Panc1 (cell line): ENCODE results near the gene SLC27A3. TPM values are rescaled to one million over a fixed set of nuclear protein-coding genes. Genes with fewer than 3 reads are reported as not detected.

ENCODE experiments used
- ATAC-seq: fragments of 200-7000 bp; cut with Tn5 transposase; 2 replicates; pipeline ENCODE4 v1.9.1; 2020; ENCODE audit warnings: mild to moderate bottlenecking, moderate library complexity
- BruUV-seq: library from RNA; stranded (reverse); fragments of 400-500 nt; replicated peaks from 2 replicates; lab custom pipeline; 2021; lab: Mats Ljungman, UMichigan
- CTCF ChIA-PET: fragments of 300-600 bp; sonication (Branson Sonifier 250); formaldehyde crosslinking; loops from one replicate; lab custom pipeline; 2022; ENCODE audit warnings: antibody characterized with exemption; lab: Charles Lee
- POLR2A ChIA-PET: fragments of 300-600 bp; sonication (Branson Sonifier 250); formaldehyde crosslinking; loops from one replicate; lab custom pipeline; 2022; ENCODE audit warnings: antibody characterized with exemption; lab: Charles Lee
- DNase-seq: peaks from one replicate; pipeline ENCODE4 v3.0.0-alpha.2; 2010; ENCODE audit warnings: low read depth, low spot score
- H3K27ac ChIP-seq: 2 replicates; pipeline ENCODE4 v1.5.1; 2011; ENCODE audit warnings: mild to moderate bottlenecking, low read length, inconsistent platforms
- H3K27me3 ChIP-seq: fragments of 200-500 bp; sonication (Bioruptor generic); 2 replicates; pipeline ENCODE4 v1.6.0; 2014; ENCODE audit warnings: low read length, inconsistent platforms; ENCODE audit not compliant: control insufficient read depth, insufficient read depth
- H3K36me3 ChIP-seq: fragments of 200-500 bp; sonication (Bioruptor generic); 2 replicates; pipeline ENCODE4 v1.5.1; 2014; ENCODE audit warnings: inconsistent platforms, mild to moderate bottlenecking, low read length, moderate library complexity; ENCODE audit not compliant: control insufficient read depth, insufficient read depth
- H3K4me1 ChIP-seq: 2 replicates; pipeline ENCODE4 v1.5.1; 2011; ENCODE audit warnings: inconsistent platforms, mild to moderate bottlenecking, low read length, moderate library complexity; ENCODE audit not compliant: control insufficient read depth, insufficient read depth
- H3K4me3 ChIP-seq, 2 experiments: 2 replicates each; pipeline ENCODE4 v1.5.1; 2011 to 2012; ENCODE audit warnings: low read depth in 2 of 2, low read length in 2 of 2, mild to moderate bottlenecking in 2 of 2, inconsistent platforms in 1 of 2, moderate library complexity in 1 of 2
- H3K9me3 ChIP-seq: fragments of 200-500 bp; sonication (Bioruptor generic); 2 replicates; pipeline ENCODE4 v1.5.1; 2014; ENCODE audit warnings: low read depth, mild to moderate bottlenecking, inconsistent platforms, low read length, moderate library complexity; ENCODE audit not compliant: control insufficient read depth, insufficient read depth
- POLR2AphosphoS5 ChIP-seq: IDR thresholded peaks from 2 replicates; pipeline ENCODE4 v1.6.1; 2012; ENCODE audit warnings: mild to moderate bottlenecking, low read depth, low read length, moderate library complexity
- SIN3A ChIP-seq: IDR thresholded peaks from 2 replicates; pipeline ENCODE4 v1.6.1; 2012; ENCODE audit warnings: low read depth, mild to moderate bottlenecking, low read length, moderate library complexity, borderline replicate concordance; ENCODE audit not compliant: insufficient read depth
- TCF7L2 ChIP-seq: IDR thresholded peaks from 2 replicates; pipeline ENCODE4 v1.6.1; 2011; ENCODE audit warnings: mild to moderate bottlenecking, low read depth, low read length, inconsistent platforms
- in situ Hi-C: cut with HindIII; loops from 2 replicates; pipeline ENCODE4 v1.10.0; 2016; ENCODE audit warnings: low sequenced_read_pairs, low pct_unique_long_range_greater_than_20kb
- intact Hi-C: fragments of 100-400 bp; cut with micrococcal nuclease; formaldehyde crosslinking; loops from one replicate; pipeline ENCODE4 v1.10.0; 2022; ENCODE audit not compliant: unreplicated experiment
- total RNA-seq: library from RNA; stranded (reverse); gene quantifications from one replicate; pipeline ENCODE4 v1.2.1, GENCODE V29; 2021; ENCODE audit not compliant: unreplicated experiment
- TF ChIP-seq, protein P1 (sequence below), 2 experiments: IDR thresholded peaks; 2 replicates each; pipeline ENCODE4 v1.6.1; 2011 to 2012; ENCODE audit warnings: low read depth in 2 of 2, control low read depth in 1 of 2, low read length in 1 of 2, mild to moderate bottlenecking in 1 of 2, moderate library complexity in 1 of 2; ENCODE audit not compliant: insufficient read depth in 1 of 2
- TF ChIP-seq, protein P2 (sequence below): fragments of 450-650 bp; IDR thresholded peaks from 2 replicates; pipeline ENCODE4 v1.5.1; 2017; ENCODE audit warnings: mild to moderate bottlenecking

SLC27A3 gene
- total RNA-seq, 1 experiment from 2014 or later: 8.0 TPM

DNA sequence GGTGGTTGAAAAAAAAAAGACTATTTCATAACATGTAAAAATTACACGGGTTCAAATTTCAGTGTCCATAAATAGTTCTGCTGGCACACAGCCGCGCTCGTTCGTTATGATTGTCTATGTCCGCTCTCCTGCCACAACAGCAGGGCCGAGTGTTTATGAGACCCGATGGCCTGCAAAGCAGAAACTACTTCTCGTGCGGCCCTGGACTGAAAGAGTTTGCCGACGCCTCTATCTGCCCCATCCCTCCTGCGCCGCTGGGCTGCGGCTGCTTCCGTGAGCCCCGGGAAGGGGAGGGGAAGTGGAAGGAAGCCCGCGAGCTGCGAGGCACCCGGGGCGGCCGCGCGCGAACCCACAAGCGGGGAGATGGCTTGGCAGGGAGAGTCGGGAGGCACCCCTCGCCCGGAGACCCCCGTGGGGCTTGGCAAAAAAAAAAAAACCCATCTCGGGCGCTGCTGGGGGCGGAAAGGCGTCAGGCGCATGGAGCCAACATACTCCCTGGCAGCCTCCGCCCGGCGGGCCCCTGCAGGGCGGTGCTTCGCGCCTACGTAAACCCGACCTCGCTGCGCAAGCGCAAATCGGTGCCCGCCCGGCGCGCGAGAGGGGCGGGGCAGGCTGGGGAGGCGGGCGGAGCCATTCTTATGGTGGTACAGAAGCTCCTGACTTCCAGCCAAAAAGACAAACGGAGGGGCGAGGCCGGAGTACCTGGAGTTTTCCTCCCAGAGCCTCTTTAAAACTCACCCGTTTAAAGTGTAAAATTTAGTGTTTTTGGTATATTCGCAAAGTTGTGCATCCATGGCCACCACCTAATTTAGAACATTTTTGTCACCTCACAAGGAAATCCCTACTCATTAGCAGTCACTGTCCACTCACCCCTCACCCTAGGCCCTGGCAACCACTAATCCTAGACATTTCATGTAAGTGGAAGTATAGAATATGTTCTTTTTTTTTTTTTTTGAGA lies 8.3 kb downstream of the SLC27A3 start:
- in situ Hi-C loops: no loop called here
- peak; percentile 97 for ATAC-seq
- Histone ChIP-seq H3K27ac (peak overlapping the region; percentile 80), H3K9me3 (no peaks in the 10 kb centered on the region), H3K27me3 (no peaks in the 10 kb centered on the region), H3K36me3 (no peaks in the 10 kb centered on the region), H3K4me3 (peak overlapping the region; percentile 75), H3K4me1 (peaks cover 6% of the 10 kb centered on the region; the same call in 1 of the 2 replicates)
- CTCF ChIA-PET: interaction anchor here (0.7 kb wide), 2 partner anchors 9 to 360 kb away, joined by 3 to 4 read pairs; no protein-coding TSS in a partner anchor
- BruUV-seq: TSS peak; percentile 99
- TF ChIP-seq TCF7L2: 0 out of 2 replicates have a peak, but pooled peaks have one; percentile 12
- TF ChIP-seq SIN3A: peak; percentile 86; the same call in 1 of the 2 replicates
- TF ChIP-seq, protein P1, sequence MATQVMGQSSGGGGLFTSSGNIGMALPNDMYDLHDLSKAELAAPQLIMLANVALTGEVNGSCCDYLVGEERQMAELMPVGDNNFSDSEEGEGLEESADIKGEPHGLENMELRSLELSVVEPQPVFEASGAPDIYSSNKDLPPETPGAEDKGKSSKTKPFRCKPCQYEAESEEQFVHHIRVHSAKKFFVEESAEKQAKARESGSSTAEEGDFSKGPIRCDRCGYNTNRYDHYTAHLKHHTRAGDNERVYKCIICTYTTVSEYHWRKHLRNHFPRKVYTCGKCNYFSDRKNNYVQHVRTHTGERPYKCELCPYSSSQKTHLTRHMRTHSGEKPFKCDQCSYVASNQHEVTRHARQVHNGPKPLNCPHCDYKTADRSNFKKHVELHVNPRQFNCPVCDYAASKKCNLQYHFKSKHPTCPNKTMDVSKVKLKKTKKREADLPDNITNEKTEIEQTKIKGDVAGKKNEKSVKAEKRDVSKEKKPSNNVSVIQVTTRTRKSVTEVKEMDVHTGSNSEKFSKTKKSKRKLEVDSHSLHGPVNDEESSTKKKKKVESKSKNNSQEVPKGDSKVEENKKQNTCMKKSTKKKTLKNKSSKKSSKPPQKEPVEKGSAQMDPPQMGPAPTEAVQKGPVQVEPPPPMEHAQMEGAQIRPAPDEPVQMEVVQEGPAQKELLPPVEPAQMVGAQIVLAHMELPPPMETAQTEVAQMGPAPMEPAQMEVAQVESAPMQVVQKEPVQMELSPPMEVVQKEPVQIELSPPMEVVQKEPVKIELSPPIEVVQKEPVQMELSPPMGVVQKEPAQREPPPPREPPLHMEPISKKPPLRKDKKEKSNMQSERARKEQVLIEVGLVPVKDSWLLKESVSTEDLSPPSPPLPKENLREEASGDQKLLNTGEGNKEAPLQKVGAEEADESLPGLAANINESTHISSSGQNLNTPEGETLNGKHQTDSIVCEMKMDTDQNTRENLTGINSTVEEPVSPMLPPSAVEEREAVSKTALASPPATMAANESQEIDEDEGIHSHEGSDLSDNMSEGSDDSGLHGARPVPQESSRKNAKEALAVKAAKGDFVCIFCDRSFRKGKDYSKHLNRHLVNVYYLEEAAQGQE (IDR thresholded peaks at IDR 0.05; ENCODE audit: insufficient read depth in 1 of 2, low read depth in 2 of 2, low read length in 1 of 2): no peak
- peak; percentile 95 for TF ChIP-seq POLR2AphosphoS5
- TF ChIP-seq, protein P2, sequence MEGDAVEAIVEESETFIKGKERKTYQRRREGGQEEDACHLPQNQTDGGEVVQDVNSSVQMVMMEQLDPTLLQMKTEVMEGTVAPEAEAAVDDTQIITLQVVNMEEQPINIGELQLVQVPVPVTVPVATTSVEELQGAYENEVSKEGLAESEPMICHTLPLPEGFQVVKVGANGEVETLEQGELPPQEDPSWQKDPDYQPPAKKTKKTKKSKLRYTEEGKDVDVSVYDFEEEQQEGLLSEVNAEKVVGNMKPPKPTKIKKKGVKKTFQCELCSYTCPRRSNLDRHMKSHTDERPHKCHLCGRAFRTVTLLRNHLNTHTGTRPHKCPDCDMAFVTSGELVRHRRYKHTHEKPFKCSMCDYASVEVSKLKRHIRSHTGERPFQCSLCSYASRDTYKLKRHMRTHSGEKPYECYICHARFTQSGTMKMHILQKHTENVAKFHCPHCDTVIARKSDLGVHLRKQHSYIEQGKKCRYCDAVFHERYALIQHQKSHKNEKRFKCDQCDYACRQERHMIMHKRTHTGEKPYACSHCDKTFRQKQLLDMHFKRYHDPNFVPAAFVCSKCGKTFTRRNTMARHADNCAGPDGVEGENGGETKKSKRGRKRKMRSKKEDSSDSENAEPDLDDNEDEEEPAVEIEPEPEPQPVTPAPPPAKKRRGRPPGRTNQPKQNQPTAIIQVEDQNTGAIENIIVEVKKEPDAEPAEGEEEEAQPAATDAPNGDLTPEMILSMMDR: no peak
- intact Hi-C loops: no loop called here
- POLR2A ChIA-PET: interaction anchor here (0.5 to 0.7 kb wide), 2 partner anchors 11 to 210 kb away, joined by 4 read pairs; no protein-coding TSS in a partner anchor
- peak; percentile 54 for DNase-seq

DNA sequence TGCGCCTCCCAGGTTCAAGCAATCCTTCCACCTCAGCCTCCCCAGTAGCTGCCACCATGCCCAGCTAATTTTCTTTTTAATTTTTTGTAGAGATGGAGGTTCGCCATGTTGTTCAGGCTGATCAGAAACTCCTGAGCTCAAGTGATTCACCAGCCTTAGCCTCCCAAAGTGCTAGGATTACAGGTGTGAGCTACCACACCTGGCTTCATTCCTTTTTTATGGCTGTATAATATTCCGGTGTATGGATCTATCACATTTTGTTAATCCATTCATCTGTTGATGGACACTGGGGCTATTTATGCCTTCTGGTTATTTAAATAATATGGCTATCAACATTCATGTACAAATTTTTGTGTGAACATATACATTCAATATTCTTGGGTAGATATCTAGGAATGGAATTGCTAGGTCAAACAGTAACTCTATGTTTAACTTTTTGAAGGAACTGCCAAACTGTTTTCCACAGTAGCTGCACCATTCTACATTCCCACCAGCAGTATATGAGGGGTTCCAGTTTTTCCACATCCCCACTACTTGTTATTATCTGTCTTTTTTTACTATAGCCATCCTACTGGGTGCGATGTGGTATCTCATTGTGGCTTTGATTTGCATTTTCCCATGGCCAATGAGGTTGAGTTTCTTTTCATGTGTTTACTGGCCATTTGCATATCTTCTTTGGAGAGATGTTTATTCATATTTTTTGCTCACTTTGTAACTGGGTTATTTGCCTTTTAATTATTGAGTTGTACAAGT lies 11.0 kb downstream of the SLC27A3 start:
- Histone ChIP-seq H3K4me1 (peaks cover 6% of the 10 kb centered on the region; the same call in 1 of the 2 replicates), H3K36me3 (no peaks in the 10 kb centered on the region), H3K27me3 (no peaks in the 10 kb centered on the region), H3K4me3 (no peak overlapping the region), H3K9me3 (no peaks in the 10 kb centered on the region), H3K27ac (no peak overlapping the region)
- CTCF ChIA-PET: no interaction called here
- in situ Hi-C loops: no loop called here
- TF ChIP-seq SIN3A (no peak), TCF7L2 (no peak), POLR2AphosphoS5 (no peak)
- TF ChIP-seq, protein P2: no peak
- TF ChIP-seq, protein P1 (IDR thresholded peaks at IDR 0.05; ENCODE audit: insufficient read depth in 1 of 2, low read depth in 2 of 2, low read length in 1 of 2): no peak
- POLR2A ChIA-PET: interaction anchor here (0.7 kb wide), 1 partner anchor 251 kb away, joined by 4 read pairs; no protein-coding TSS in a partner anchor
- BruUV-seq: no TSS peak
- ATAC-seq (no peak), DNase-seq (no peak)
- intact Hi-C loops: no loop called here
